Measurements from ENCODE around the gene SUB1.
"Not testable (repeated sequence)": the region's sequence is repeated elsewhere in the genome, so short reads cannot be mapped to it uniquely, and the experiment has no call there.

The SUB1 gene

DNA sequence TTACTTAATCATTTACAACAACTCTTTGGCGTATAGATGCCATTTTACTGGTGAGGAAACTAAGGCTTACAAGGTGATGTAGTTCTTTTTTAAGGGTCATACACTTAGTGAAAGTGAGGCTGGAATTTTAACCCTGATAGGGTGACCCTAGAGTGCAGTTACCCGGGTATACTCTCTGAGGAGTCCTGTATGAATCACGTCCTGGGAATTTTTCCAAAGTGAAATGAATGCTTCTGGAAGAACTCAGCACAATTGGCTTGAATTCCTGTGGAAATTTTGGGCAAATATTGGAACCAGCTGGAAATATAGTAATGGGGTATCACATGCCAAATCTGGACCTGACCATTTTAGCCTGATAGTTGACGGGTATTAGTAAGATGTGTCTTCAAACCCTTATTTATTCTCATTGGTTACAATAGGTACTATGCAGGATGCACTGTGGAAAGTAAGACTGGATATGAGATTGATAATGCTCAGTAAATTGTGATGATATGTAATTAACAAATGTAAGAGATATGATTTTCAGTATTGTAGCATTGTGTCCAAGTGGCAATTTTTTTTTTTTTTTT, 14.8 kb downstream of the SUB1 start:
- DNase-seq (ENCODE audit: low read depth), result no peak

DNA sequence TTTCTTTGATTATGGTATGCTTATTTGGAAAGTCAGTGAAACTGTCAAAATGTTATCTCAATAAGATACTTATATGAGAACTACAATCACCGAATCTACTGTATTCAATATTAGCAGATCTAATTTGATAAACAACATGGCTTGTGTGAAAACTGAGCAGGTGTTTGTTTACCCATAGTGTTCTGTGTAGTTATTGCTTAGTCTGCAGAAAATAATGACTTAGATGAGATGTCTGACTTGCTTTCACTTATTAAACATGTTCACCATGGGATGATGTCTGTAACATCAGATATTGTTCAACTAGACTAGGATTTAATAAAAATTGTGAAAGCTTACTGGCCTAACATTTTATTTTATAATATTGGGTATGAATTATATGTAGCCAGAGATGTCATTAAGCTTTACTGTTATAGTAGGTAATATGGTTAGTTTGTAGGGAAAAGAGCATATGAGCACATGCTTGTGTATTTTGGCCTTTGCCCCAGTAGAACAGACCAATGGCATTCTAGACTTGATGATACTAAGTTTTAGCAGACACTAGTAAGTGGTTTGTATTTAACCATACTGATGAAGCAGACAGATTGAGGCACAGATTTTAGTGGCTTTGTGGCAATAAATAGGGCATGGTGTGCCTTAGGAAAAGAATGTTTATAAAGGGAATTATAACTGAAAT, 16.4 kb downstream of the SUB1 start:
- DNase-seq (ENCODE audit: low read depth), result no peak

DNA sequence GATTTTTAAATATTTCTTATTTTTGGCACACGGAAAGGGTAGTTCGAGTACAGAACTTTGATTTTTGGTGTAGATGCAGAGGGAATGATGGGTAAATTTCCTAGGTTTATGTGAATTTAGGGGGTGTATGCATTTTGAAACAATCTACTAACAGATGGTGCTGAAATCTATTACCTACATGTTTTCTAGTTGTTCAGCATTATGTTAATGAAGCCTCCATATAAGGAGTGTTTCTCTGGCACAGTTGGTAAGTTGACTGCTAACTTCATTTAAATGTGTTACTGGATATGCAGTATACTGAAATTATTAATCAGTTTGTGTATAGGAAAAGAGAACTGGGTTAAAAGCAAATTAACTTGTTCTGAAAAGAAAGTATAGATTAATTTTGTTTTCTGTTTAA, 17.5 kb downstream of the SUB1 start:
- DNase-seq (ENCODE audit: low read depth), result no peak

DNA sequence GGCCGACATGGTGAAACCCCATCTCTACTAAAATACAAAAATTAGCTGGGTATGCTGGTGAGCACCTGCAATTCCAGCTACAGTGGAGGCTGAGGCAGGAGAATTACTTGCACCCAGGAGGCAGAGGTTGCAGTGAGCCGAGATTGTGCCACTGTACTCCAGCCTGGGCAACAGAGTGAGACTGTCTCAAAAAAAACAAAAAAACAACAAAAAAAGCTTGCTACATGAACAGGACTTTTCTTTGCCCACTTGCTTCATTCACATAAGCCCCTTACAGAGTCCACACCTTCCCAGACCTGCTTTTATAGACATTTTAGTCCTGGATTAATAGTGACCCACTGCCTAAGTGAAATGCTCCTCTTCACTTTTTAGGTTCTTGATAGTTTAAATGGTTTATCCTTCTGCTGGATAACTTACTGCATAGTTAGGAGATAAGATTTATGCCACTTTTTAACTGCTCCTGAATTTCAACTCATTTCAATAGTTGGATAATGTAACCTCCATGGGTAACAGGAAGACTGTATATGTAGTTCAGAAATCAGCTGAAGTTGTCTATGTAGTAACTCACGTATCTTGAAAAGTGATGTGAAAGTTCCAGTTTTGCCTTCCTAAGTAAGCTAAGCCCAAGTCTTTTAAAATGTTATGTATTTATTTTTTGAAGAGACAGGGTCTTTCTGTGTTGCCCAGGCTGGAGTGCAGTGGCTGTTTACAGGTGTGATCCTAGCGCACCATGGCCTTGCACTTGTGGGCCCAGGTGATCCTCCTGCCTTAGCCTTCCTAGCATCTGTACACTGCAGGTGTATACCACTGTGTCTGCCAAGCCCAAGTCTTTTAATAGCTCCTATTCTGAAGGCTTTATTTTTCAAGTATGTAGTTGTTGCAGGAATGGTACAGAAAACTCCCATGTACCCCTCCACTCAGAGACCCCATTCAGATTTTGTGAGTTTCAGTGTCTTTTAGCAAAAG, 19.7 kb downstream of the SUB1 start:
- no peak for DNase-seq (ENCODE audit: low read depth)

DNA sequence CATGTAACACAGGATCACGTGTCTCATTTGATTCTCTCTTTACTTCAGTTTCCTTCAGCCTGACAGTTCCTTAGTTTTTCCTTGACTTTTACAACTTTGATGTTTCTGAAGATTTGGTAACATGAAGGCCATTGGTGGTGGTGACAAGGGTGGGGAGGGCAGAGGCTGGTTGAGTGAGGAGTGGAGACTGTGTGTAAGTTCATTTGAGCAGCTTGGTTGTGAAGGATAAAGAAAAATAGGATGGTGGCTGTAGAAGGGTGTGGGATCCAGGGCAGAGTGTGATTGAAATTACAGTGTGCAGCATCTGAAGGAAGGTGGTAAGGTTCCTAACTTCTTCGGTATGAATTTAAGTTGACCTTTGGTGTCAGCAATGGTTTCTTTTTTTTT, 20.4 kb downstream of the SUB1 start:
- no peak for DNase-seq (ENCODE audit: low read depth)

DNA sequence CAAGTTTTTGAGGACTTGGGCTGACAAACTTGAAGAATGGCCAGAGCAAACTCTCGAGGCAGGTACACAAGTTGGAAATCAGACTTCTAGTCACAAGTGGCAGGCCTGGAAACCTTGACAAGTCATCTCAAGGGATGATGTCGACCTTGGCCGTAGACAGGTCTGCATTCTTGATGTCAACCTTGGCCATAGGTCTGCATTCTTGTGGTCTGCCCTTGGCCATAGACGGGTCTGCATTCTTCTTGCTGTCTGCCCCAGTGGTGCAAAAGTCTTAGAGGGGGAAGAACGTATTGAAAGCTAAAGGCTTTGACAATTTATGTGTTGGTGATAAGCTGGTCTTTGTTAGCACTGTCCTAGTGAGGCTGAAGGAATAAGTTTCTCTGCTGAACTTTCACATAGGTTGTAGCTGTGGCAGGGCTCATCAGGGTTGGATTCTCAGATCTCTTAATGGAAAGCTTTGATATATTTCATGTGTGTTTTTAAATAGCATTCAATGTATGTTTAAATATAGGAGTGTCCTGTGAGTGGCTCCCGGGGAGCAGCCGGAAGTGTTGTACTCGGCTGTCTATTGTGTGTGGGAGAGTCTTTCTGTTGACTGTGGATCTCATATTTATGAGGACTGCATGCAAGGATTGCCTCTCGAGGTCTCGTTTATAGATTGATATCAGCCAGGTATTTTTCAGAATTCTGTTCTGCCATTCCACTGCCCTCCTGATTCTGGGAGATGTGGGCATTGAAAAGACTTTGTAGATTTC, 27.0 kb downstream of the SUB1 start:
- no peak for DNase-seq (ENCODE audit: low read depth)

DNA sequence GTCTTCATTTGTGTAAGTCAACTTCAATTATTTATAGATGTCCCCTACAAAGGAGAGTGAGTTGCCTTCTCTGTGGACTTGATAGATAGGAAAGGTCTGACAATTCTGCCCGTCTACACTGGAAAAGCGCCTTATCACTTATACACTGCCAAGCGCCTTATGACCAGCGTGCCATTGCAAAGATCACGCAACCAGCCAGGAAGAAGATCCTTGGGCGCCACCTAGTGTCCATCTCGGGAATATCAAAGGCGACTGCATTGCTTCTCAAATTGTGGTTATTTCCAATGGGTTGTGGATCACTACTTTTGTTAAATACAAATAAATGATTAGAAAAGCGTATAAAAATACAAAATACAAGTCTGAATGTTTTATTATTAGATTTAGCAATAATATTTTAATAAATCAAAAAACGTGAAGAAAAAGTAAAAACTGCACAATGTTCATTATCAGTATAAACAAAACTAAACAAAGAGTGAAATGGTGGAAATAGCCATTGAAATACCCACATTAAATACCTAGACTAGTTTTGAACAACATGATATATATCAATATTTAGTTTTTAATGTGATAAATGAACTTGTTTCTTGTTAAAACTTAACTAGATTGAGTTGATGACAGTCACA, 27.8 kb downstream of the SUB1 start:
- peak; percentile 75 for DNase-seq (ENCODE audit: low read depth)

DNA sequence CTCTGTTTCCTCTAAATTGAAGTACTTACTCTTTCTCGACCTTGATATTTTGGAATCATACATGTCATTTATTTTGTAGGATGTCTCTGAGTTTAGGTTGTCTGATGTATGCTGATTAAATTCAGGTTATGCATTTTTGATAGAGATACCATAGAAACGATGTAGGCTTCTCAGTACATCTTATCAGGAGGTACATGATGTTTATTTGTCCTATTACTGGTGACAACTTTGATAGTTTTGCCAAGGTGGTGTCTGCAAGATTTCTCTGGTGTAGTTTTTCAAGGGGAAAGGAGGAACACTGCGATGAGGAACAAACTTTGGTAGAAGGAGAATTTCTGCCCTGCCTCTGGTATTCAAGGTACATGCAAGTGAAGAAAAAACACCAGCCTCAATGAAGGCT, 29.9 kb downstream of the SUB1 start:
- no peak for DNase-seq (ENCODE audit: low read depth)

DNA sequence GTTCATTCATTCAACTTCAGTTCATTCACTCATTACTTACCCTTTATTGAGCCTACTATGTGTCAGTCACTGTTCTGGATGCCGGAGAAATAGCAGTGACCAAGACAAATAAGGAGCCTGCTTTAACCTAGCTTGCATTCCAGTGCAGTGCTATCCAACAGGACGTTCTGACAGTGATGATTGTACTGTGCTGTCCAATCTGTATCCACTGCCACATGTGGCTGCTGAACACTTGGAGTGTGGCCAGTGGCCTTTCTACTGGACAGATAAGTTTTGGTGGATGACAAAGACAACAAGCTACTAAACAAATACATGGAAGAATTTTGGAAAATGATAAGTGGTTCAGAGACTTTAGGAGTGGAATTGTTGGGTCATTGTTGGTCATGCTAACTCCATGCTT, 33.6 kb downstream of the SUB1 start:
- no peak for DNase-seq (ENCODE audit: low read depth)

DNA sequence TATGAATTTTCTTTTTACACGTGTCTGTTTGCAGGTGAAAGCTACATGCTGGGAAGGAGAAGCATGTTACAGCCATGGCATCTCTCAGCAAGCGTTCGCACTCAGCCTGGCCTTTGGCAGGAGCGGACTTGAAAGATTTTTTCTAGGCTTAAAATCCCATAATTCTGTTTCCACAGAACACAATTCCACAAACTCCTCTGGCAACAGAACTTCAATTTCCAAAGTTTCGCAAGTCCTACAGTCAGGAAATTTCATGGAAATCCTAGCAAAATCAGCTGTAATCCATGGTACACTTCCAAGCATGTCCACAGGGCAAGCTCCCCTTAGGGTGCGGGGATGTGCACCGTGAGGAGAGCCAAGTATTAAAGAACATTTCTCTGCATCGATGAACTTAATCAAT, 35.9 kb downstream of the SUB1 start:
- no peak for DNase-seq (ENCODE audit: low read depth)

DNA sequence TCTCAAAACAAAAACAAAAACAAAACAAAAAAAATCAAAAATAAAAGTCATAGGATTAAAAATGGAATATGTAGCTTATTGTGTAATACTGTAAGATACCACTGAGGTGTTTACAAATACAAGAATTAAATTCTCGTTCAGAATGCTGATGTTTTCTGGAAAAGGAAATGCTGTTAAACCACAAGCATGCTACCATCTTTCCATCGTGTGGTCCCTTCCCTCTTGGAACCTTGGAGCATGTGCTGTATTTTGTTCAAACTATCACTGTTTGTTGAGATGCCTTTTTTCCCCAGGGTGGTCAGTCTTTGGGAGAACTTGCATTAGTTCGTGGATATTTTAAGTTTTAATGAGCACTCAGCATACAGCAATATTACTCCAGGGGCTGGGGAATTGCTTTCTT, 39.7 kb downstream of the SUB1 start:
- no peak for DNase-seq (ENCODE audit: low read depth)

DNA sequence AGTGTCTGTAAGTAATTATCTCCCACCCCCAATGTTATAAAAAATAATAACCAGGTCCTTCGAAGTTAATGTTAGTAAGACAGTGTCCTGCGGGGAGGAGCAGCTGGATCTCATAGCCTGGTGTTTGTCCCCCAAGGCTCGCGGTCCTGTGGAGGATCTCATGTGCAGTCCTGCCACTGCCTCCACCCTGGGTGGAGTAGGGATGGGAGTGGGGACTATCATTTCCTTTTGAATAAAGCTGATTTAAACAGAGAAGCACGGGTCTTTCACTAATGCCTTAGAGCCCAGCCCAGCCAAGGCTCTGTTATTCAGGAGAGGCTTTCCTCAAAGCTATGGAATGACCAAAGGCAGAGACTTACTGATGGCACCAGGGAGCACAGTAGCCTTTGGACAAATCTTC, 40.2 kb downstream of the SUB1 start:
- DNase-seq (ENCODE audit: low read depth), result no peak

DNA sequence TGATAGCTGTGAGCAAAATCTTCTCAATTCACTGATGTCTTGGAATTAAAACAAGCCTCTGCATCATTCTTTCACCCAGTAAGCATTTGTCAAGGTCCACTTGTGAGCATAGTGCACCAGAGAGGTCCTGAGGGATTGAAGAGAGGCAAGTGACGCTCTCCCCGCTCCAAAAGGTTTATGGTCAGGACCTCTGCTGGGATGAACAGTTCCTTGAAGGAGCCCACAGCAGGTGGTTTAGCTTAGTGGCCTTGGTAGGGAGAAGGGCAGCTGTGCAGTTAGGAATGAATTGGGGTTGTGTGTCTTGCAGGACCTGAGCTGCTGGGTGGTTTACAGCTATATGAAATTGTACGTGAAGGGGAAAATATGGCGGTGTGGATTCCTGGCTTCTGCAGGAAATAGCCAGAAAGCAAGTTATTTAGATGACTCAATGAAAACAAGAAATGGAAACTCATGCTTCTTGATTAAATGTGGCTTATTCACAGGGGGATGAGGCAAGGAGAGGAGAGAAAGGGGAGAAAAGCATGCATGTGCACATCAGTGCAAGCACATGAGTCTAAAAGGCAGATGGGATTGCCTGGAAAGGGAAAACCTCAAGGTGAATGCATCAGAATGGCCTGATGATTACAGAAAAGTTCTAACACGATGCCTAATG, 42.0 kb downstream of the SUB1 start:
- DNase-seq (ENCODE audit: low read depth), result no peak

DNA sequence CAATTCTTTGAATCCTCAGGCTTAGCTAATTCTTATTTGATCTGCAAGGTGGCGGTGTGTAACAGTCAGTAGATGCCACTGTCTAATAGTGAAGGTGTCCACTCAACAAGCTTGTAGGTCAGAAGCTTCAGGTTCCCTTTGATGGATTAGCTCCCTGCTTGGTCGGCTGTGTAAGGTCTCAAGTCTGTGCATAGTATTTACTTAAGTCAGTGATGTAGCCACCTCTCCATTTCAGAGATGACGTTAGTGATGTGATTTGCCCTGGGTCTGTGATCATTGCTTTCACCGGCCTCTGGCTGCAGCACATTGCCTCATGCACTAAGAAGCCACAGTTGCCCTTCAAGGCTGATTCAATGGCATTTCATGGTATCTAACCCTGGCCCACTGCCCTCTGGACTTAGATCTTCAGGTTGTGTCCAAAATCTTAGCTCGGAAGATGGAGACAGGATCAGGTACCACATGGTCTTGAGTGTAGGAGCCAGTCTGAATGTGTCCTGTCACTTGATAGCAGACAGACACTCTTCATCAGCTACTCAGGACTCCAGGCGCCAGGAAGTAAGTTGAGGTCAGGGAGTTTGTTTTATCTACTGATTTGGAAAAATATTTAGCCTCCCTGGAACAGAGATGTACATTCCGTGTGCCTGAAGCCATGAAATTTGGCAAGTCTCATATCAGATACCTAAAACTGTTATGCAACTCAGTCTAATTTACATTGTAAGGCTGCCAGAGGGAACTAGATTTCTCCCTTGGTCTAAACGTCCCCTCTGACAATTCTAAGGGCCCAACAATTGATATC, 42.9 kb downstream of the SUB1 start:
- no peak for DNase-seq (ENCODE audit: low read depth)

DNA sequence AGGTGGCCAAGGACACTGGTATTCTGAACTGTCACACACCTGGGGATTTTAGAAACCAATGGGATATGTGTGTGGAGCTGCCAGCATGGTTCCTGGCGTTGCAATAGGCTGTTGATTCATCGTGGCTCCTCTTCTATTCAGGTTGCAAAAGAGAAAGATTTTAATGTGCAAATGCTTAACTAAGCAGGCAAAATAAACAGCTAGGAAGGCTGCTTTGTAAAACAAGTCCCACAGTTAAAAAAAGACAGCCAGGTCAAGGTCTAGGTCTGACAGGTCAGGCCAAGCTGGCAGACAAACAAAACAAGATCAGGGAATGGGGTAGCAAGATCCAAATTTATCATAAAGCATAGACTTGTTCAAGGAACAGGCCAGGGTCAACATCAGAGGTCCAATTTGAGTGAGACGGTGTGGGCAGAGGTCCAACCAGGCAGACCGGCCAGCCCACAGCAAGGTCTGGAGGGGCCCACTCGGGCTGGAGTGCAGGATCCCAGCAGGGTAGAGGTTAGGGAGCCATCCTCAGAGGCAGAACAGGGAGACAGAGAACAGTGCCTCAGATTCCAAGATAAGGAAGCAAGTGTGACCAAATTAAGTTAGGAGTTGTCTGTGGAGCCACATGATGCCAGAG, 45.6 kb downstream of the SUB1 start:
- no peak for DNase-seq (ENCODE audit: low read depth)

DNA sequence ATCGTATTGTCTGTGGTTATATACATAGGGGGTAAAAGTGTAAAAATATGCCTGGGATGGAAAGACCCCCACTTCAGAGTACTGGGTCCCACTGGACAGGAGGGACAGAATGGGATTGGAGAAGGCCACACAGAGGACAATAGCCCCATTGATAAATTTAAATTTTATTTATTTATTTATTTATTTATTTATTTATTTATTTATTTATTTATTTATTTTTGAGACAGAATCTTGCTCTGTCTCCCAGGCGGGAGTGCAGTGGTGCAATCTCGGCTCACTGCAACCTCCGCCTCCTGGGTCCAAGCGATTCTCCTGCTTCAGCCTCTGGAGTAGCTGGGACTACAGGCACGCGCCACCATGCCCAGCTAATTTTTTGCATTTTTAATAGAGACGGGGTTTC, 47.7 kb downstream of the SUB1 start:
- not testable (repeated sequence) for DNase-seq (ENCODE audit: low read depth)

DNA sequence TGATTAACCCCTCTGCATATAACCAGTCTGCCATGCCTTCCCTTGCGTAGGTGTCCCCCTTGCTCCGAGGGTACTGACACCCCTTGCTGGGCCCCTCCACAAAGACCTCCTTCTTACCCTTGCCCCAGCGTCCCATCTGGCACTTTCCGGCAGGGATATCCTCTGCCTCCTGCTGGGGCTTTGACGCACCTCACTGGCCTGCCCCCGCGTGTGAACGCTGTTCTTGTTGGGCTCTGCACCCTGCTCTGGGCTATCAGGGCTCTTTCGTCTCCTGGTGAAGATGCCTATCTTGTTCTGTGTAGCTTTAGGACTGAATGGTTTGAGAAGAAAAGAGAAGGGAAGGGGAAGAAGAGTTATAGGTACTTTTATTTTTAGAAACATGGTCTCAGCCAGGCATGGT, 53.0 kb downstream of the SUB1 start:
- no peak for DNase-seq (ENCODE audit: low read depth)

DNA sequence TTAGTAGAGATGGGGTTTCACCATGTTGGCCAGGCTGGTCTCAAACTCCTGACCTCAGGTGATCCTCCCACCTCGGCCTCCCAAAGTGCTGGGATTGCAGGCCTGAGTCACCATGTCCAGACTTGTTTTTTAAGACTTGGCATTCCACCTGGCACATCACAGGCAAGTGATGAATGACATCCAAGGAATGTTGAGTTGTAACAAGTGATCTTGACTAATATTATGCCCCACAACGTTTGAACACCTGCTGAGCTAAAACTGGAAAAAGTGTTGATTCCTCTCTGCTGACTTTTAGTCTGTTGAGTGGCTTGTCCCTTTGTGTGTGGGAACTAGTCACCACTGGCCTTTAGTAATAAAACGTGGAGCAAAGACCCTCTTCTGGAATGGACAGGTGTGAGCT, 54.6 kb downstream of the SUB1 start:
- no peak for DNase-seq (ENCODE audit: low read depth)

DNA sequence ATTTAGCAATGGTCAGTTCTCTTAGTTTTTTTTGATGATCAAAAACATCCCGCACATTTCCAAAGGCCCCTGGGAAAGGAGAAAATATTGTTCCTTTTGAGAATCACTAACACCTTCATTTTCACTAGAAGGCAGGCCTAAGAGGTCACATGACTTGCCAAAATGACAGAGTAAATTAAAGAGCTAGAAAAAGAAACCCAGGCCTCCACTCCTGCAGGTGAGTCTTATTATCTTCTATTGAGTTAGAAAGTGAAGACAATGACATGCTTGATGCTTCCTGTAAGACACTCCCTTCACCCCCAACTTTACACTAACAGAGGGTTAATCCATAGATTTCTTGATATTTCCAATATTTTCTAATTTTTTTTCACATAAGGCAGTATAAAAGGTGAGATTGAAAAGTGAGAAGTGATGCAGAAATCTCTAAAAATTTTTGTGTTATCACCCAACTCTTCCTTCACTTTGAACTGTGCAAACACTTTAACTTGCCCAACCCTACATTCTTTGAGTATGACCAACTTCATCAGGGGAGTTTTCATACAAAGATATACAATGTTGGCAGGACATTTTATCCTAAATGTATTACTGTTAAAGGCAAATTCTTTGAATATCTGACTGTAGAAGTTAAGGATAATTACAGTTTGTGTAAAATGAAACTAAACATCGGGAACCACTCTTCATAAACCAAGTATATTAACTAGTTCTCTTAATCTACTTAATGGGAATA, 57.1 kb downstream of the SUB1 start:
- DNase-seq (ENCODE audit: low read depth), result no peak

DNA sequence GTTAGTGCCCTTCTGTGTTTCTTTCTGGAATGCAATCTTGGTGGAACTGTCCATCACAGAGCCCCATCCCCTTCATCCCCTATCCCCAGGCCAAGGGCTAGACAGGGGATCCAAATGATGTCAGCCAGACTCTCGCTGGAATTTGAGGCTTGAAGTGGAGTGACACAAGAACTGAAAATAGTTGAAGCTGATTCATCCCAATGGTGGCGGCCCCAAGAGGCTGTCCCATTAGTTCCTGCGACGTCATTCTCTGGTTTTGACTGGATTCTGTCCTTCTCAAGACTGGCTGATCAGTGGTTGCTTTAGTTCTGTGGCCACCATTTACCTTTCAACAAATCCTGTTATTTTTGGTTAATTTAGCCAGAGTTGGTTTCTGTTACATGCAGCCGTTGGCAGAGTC, 59.9 kb downstream of the SUB1 start:
- DNase-seq (ENCODE audit: low read depth), result no peak

Measured in activated T-cell treated with anti-CD3 and anti-CD28 coated beads for 24 hours (primary cell).